ENCODE measurements around the gene RBBP8NL. TPM values are rescaled to one million over a fixed set of nuclear protein-coding genes. Genes with fewer than 3 reads are reported as not detected.

The RBBP8NL gene, protein sequence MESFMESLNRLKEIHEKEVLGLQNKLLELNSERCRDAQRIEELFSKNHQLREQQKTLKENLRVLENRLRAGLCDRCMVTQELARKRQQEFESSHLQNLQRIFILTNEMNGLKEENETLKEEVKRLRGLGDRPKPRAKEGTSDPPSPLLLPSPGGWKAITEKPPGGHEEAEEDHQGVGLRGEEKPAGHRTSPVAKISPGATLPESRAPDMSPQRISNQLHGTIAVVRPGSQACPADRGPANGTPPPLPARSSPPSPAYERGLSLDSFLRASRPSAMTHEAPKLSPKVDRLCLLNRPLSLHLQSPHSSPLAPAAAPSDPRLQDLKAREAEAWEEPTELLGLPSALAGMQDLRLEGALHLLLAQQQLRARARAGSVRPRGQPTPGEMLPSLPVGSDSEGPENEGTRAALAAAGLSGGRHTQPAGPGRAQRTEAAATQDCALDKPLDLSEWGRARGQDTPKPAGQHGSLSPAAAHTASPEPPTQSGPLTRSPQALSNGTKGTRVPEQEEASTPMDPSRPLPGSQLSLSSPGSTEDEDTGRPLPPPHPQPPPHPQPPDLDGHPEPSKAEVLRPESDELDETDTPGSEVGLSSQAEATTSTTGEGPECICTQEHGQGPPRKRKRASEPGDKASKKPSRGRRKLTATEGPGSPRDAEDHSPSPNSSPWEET
- total RNA-seq (2021; fragmentation: NEBNext Ultra II Directional; extraction: Animal tissue kit (Norgen Biotek cat#: 25700)), result 0.43 and 0.59 TPM in 2 replicates
- 0.48 and 0.88 TPM in 2 replicates for polyA plus RNA-seq (2011; rRNA removed)
- 0.75 TPM for polyA plus RNA-seq (2011; cell fraction: cytosol; rRNA removed)
- 1.4 TPM for polyA plus RNA-seq (2011; cell fraction: nucleus; rRNA removed)
- polyA plus RNA-seq (2012, experiment 1 of 2), result 0.55 to 1.1 TPM (median 0.65 TPM) in 4 replicates
- polyA plus RNA-seq (2012, experiment 2 of 2), result 0.46 TPM
- polyA plus RNA-seq (2013, experiment 1 of 2), result 0.71 TPM
- polyA plus RNA-seq (2013, experiment 2 of 2), result 0.63 TPM
- 0.09 and 0.20 TPM in 2 replicates for polyA minus RNA-seq (2011; rRNA and poly(A)+ RNA removed)
- 1.4 TPM for polyA minus RNA-seq (2011; cell fraction: cytosol; rRNA and poly(A)+ RNA removed)
- polyA minus RNA-seq (2011; cell fraction: nucleus; rRNA and poly(A)+ RNA removed), result 1.9 TPM
- long read RNA-seq, experiment 1, partial matches to known transcripts, result 1 of 1 reads
- long read RNA-seq, experiment 1, other reads (novel, unspliced or antisense), result 0 of 1 reads
- long read RNA-seq, experiment 2, result 0 reads

- Histone ChIP-seq H3K14ac (ENCODE audit: insufficient read length) (no peak within 1 kb of the TSS), H3K4me3 (ENCODE audit: extremely low read depth in 1 of 4, insufficient read depth in 2 of 4, low read depth in 3 of 4, low read length in 4 of 4) (peak within 1 kb of the TSS in 3 of 4 experiments; percentile 22 to 36 (median 28); a peak in 5 of 8 replicates), H4K8ac (ENCODE audit: extremely low read depth, insufficient read depth, low read length) (peak within 1 kb of the TSS; percentile 75), H3K9ac (replicated peaks in 1 of 4; ENCODE audit: extremely low read depth in 1 of 4, low read depth in 3 of 4, low read length in 3 of 4) (no peak within 1 kb of the TSS; a peak in 1 of 7 replicates), H3K56ac (replicated peaks; ENCODE audit: insufficient read length, low read depth, low read length) (no peak within 1 kb of the TSS), H3K4me1 (replicated peaks in 1 of 4; ENCODE audit: control insufficient read depth in 3 of 4, insufficient read depth in 4 of 4, low read length in 3 of 4) (peaks cover 0 to 43% (median 31%) of the 10 kb centered on the region in 4 experiments; a peak in 6 of 7 replicates), H3K4ac (replicated peaks; ENCODE audit: insufficient read length, low read depth, low read length) (peak within 1 kb of the TSS; percentile 91), H3K36me3 (ENCODE audit: control insufficient read depth in 2 of 4, insufficient read depth in 4 of 4, low read length in 3 of 4) (no peaks in the 10 kb centered on the region), H2BK20ac (ENCODE audit: low read length) (peak within 1 kb of the TSS; percentile 98; the same call in 1 of the 2 replicates), H4K20me1 (replicated peaks in 1 of 2; ENCODE audit: control insufficient read depth in 1 of 2, insufficient read depth in 2 of 2, low read length in 2 of 2) (no peaks in the 10 kb centered on the region), H2BK12ac (ENCODE audit: low read depth, low read length) (peak within 1 kb of the TSS; percentile 98; the same call in 1 of the 2 replicates), H3K79me2 (ENCODE audit: control insufficient read depth in 1 of 2, insufficient read depth in 2 of 2, low read length in 2 of 2) (no peaks in the 10 kb centered on the region), H4K5ac (ENCODE audit: insufficient read length, low read depth, low read length) (peak within 1 kb of the TSS; percentile 89), H3K79me1 (ENCODE audit: low read depth, low read length) (no peaks in the 10 kb centered on the region), H3K4me2 (ENCODE audit: insufficient read depth in 1 of 2, low read depth in 2 of 2, low read length in 2 of 2) (peak within 1 kb of the TSS; percentile 46 to 62), H3K27ac (ENCODE audit: low read depth, low read length) (peak within 1 kb of the TSS; percentile 58), H3K9me3 (ENCODE audit: insufficient read depth in 2 of 2, low read depth in 1 of 2, low read length in 1 of 2) (no peaks in the 10 kb centered on the region), H3K18ac (ENCODE audit: extremely low read depth, low read length) (peak within 1 kb of the TSS; percentile 97), H2BK5ac (ENCODE audit: low read depth, low read length) (peak within 1 kb of the TSS; percentile 98; the same call in 1 of the 2 replicates), H3K23me2 (ENCODE audit: low read depth, low read length) (peaks cover 3% of the 10 kb centered on the region), H2BK120ac (replicated peaks; ENCODE audit: low read depth, low read length) (peak within 1 kb of the TSS; percentile 92), H2AFZ (ENCODE audit: low read length) (no peak within 1 kb of the TSS; the same call in 1 of the 2 replicates), H2BK15ac (ENCODE audit: low read length) (peak within 1 kb of the TSS; percentile 88; the same call in 1 of the 2 replicates), H2AK5ac (ENCODE audit: low read depth, low read length) (peak within 1 kb of the TSS; percentile 84; the same call in 1 of the 2 replicates), H3K23ac (ENCODE audit: insufficient read length) (no peak within 1 kb of the TSS), H4K91ac (replicated peaks; ENCODE audit: insufficient read length, low read length) (peak within 1 kb of the TSS; percentile 98), H3K27me3 (replicated peaks in 1 of 4; ENCODE audit: control insufficient read depth in 3 of 4, extremely low read depth in 1 of 4, insufficient read depth in 3 of 4, low read length in 3 of 4) (no peaks in the 10 kb centered on the region; a peak in 1 of 7 replicates)
- FAIRE-seq, result peak; percentile 79
- POLR2A ChIA-PET (ENCODE audit: partially characterized antibody), result interaction anchor here (1.1 to 1.9 kb wide), 3 partner anchors 10 to 18 kb away, joined by 3 to 7 read pairs (median 6); no protein-coding TSS in a partner anchor
- WGBS, 2 experiments (ENCODE audit: extremely low coverage in 1 of 2, insufficient coverage in 1 of 2, insufficient read length in 1 of 2, insufficient replicate concordance in 2 of 2, low coverage in 1 of 2, low lambda C conversion rate in 2 of 2, missing lambda C conversion rate in 1 of 2), result 27% methylated on average over 23 of the region's 28 CpGs; no CpG with 5 or more reads in 1 of the 2 experiments
- CTCF ChIA-PET (ENCODE audit: partially characterized antibody), result interaction anchor here (0.7 to 10.8 kb wide), 9 partner anchors 10 to 189 kb away, joined by 3 to 104 read pairs (median 4); no protein-coding TSS in a partner anchor
- DNase-seq (ENCODE audit: low read depth in 1 of 2, low spot score in 2 of 2), result peak in 1 of 2 experiments; percentile 88
- TF ChIP-seq CBX8 (IDR thresholded peaks at IDR 0.05; ENCODE audit: borderline replicate concordance, low read depth, low read length), result no peak
- TF ChIP-seq YY1 (IDR thresholded peaks at IDR 0.05; ENCODE audit: low read depth, low read length), result peak; percentile 41; the same call in 1 of the 2 replicates
- TF ChIP-seq TBP (IDR thresholded peaks at IDR 0.05; ENCODE audit: low read depth, low read length), result peak; percentile 66; the same call in 1 of the 2 replicates
- peak; percentile 88 for TF ChIP-seq SP1 (IDR thresholded peaks at IDR 0.05; ENCODE audit: low read depth, low read length)
- TF ChIP-seq PHF8 (conservative IDR thresholded peaks at IDR 0.05; ENCODE audit: low read depth, low read length), result no peak
These were observed at the start of gene RBBP8NL for GRCh38 chr20:62427172-62428001. RBBP8NL (minus strand) TSS chr20:62427539; CDS start chr20:62419647, 7,892 bp downstream.

Data from H1 (cell line).